Inflammatory macrophage treated with lipopolysaccharide for 4 hours (primary cell): Measurements from ENCODE around the gene COLEC11.
"Not testable (repeated sequence)": the region's sequence is repeated elsewhere in the genome, so short reads cannot be mapped to it uniquely, and the experiment has no call there.

Experiments
- DNase-seq: peaks from one replicate; pipeline ENCODE4 v3.0.0-alpha.2; 2020

COLEC11 gene

DNA sequence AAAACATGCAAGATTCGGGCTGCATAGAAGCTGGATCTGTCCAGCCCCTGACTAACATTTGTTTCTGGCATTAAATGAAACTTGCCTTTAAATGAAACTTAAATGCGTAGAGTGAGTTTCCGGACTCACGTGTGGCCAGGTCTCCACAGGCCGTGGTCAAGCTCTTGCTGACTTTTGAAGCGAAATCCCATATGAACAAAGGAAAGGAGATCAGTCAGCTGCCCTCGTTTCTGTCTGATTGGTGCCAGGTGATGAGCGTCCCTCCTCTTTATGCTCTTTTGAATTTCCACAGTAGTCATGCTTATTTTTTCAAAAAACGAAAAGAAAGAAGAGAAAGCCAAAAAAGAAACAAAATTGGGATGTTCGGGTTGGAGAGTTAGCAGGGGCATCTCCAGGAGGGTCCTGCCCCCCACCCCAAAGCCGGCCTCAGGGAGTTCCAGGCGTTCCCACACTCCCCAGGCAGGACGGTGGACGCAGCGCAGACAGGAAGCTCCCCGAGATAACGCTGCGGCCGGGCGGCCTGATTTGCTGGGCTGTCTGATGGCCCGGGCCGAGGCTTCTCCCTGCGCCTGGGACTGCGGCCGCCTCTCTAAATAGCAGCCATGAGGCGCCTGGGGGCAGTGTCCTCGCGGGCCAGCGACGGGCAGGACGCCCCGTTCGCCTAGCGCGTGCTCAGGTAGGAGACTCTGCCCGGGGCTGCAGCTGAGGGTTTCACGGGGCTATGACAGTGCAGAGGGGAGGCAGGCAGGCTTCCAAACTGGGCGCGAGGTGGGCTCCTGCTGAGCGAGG is at the start of gene COLEC11:
COLEC11 (plus strand) TSS at position 620 of the 789 bp plus-strand sequence. CDS start 9,229 bp downstream, outside the sequence.
- no peak for DNase-seq

DNA sequence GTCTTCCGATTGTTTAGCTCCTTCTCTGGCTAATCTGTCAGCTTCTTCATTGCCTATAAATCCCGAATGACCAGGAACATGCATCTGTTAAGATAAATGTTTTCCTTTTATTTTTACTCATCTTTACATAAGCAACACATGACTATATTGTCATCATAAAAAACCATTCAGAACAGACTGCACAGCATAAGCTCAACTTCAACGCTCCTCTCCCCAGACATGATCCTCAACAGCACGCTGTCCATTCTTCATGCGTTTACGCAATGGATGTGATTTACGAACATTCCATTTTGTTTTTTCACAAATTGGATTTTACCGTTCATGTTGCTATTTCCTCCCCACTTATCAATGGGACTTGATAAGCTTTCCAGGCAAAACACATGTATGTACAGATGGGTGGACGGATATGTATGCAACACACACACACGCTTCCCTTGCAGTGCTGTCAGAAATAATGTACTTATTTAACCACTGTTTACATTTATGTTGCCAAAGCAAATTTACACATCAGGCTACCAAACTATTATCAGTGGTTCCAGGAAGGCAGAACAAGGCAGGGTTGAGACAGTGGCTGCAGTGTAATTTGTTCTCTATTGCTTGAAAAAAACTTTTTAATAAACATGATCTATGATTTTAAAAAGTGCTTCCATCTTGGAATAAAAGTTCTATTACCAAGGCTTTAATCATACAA is 49.0 kb upstream of the COLEC11 start:
- no peak for DNase-seq

DNA sequence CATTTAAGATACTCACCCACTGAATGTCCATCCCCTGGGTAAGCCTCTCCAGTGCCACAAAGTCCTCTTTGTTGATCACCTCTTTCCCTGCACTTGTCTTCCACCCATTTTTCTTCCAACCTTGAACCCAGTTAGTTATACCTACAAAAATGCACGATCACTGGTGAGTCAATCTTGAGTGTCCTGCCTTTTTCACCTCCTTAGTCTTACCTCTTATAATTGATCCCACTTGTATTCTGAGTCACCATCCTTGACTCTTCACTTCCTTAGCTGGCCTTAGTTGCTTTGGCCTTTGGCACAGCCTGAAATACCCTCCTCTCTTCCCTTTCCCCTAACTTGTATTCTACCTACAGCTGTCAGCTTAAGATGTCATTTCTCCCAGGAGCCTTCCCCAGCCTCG is 47.0 kb upstream of the COLEC11 start:
- DNase-seq: no peak

DNA sequence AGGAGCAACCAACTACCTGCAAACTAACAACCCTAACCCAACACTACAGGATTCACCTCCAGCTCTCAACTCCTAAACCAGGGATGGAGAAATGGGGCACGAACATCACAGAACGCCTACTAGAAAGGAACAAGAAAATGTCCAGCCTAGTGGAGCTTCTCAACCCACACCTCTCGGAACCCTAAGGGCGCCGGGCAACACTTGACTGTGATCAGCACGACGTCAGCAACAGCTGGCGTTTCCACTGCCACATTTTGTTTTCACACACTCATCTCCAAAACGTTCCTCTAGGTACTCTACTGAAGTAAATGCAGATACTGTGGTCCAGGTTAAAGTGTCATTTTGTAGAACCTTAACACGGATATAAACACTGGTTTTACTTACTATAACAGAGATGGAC is 41.0 kb upstream of the COLEC11 start:
- DNase-seq: no peak

DNA sequence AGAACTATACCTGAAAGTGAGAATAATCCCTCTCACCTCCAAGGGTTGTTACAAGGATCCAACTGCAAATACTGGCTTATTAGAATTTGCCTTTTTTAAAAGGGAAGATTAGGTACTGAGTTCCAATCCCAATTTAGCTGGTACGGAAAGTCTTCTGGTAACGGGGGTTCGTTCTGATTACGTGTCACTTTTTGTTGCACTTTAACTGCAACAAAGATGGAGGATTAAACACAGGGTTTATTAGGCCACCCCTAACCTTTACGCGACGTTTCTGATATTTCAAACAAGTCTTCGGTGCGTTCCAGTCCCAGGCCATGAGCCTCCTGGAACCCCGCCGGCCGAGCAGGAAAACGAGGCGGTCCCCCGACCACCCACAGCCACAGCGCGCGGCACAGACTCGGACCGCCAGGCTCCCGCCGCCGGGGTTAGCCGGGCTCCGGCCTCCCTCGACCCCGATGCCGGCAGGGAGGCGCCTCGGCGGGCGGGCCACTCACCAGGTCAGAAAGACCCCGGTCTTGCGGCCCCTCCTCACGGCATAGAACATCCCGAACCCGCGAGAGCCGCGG is 37.2 kb upstream of the COLEC11 start:
- peak; percentile 14 for DNase-seq

DNA sequence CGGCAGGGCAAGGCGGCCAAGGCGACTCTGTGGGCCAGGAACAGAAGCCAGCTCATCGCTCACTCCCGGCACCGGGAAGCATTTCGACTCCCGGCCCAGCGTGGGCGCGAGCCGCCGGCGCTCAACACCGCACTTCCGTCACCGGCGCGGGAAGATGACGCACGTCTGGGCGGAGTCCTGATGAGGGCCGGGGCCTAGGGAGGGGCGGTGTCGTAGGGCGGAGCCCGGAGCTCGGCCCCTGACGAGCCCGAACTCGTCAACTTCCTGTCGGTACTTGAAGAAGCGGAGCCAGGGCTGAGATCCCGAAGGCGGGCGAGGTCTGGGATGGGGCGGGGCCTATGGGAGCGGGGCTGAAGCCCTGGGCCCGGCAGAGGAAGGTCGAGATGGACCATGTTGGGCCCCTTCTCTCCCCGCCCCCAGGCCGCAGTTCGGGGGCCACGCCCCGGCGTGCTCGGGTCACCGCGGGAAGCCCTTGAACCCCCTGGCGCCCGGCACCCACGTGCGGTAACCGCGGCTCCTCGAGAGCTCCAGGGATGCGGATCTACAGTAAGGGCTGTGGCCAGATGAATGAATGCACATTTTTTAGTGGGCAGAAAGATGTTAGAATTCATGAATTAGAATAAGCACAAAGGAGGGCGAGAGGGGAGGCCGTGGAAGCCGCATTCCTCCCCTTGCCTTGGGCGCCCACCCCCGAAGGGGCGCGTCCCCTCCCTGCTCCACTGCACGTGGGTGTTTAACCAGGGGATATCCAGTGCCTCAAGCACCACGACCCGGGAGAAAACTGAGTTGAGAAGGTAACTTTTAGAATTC is 36.5 kb upstream of the COLEC11 start, which contains the start of gene RNASEH1:
RNASEH1 (minus strand) TSS at position 129 of the 810 bp plus-strand sequence; CDS start at position 56, 73 bp downstream.
- peak; percentile 100 for DNase-seq

DNA sequence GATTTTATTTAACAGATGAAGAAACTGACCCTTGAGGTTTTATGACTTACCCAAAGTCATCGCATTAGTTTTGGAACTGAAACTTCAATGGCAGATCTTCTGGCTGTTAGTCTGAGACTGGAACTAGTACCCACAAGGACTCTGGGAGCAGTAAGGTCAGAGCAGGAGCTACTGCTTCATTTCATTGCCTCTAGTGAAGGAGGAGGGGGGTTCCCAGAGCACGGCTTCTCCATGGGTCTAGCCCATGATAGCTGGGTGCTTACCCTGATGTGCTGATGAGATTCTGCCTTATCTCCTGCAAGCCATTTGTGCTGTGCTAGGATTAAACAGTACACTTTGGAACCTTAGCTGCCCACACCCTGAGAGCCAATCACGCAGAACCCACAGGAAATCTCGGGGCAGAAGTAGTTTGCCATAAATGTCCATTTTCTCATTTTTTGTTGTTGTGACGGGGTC is 31.4 kb upstream of the COLEC11 start:
- DNase-seq: no peak

DNA sequence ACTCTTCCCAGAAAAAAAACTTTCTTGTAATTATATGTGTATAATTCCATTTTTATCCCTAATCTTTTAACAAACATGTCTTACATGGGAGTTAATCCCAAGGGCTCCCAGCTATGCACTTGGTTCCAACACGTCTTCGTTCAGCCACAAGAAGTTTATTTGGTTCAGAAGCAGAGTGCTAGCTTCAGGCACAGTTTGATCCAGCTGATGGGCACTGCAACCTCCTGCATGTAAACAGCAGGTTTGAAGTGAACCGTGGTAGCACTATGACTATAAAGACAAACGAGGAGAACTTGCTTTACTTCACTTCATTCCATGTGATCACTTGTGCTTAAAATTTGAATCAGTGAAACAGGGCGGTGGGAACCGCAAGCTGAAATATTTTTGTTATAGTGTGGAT is 29.8 kb upstream of the COLEC11 start:
- DNase-seq: no peak

DNA sequence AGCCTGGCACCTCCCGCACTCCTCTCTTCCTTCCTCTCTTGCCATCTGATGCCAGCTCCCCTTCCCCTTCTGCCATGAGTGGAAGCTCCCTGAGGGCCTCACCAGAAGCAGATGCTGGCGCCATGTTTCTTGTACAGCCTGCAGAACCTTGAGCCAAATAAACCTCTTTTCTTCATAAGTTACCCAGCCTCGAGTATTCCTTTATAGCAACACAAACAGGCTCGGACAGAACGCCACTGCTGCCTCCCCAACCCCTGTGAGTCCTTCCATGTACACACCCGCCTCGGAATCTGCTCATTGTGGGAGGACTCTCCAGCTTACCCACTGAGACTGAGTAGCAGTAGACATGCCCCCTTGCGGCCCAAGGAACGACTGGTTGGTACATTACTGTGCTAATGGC is 28.1 kb upstream of the COLEC11 start:
- no peak for DNase-seq

DNA sequence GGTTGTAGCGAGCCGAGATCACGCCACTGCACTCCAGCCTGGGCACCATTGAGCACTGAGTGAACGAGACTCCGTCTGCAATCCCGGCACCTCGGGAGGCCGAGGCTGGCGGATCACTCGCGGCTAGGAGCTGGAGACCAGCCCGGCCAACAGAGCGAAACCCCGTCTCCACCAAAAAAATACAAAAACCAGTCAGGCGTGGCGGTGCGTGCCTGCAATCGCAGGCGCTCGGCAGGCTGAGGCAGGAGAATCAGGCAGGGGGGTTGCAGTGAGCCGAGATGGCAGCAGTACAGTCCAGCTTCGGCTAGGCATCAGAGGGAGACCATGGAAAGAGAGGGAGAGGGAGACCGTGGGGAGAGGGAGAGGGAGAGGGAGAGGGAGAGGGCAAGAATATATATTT is 25.3 kb upstream of the COLEC11 start:
- DNase-seq: not testable (repeated sequence)

DNA sequence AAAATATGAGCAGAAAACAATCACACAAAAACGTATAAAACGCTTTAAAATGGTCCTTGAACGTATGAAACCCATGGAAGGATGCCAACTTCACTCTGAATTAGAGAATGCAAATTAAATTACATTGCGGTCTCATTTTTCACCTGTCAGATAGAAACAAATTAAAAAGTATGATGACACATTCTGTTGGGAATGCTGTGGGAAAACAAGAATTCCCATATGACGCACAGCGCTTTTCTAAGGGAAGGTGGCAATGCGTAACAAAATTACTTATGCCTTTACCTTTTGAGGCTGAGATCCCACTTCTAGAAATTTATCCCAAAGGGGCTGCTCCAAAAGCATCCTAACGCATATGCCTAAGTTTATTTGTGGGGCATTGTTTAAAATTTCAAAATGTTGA is 23.6 kb upstream of the COLEC11 start:
- DNase-seq: no peak

DNA sequence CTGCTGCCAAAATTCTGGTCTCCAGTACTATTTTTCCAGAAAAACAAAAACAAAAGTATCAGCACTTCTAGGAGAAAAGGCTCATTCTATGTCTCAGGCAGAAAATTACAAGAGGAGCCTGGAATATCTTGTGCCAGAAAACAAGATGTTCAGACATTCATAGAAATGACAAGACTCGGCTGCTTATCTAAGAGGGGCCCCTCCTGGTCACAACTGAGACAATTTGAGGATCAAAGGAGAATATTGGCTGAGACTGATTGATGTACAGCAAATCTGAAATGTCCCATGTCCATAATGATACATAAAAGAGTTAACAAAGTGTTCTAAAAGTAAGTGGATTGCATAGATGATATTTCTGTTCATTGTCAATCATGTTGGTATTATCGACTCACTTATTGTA is 22.3 kb upstream of the COLEC11 start:
- DNase-seq: no peak

DNA sequence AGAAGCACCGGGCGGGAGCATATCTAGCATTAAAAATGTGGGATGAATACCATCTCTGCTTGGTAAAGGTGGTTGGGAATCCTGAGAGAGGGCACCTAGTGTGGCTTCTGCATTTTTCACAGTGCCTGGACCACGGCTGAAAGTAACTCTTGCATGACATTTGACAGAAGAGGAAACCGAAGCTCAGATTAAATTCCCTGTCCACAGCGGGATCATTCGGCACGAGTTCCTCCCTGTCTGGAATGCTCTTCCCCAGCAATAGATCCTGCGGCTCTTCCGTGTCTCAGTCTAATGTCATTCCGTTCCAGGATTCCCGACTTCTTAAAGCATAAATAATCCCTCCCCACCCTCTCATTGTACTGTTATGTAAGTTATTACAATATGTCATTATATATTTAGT is 20.8 kb upstream of the COLEC11 start:
- DNase-seq: no peak

DNA sequence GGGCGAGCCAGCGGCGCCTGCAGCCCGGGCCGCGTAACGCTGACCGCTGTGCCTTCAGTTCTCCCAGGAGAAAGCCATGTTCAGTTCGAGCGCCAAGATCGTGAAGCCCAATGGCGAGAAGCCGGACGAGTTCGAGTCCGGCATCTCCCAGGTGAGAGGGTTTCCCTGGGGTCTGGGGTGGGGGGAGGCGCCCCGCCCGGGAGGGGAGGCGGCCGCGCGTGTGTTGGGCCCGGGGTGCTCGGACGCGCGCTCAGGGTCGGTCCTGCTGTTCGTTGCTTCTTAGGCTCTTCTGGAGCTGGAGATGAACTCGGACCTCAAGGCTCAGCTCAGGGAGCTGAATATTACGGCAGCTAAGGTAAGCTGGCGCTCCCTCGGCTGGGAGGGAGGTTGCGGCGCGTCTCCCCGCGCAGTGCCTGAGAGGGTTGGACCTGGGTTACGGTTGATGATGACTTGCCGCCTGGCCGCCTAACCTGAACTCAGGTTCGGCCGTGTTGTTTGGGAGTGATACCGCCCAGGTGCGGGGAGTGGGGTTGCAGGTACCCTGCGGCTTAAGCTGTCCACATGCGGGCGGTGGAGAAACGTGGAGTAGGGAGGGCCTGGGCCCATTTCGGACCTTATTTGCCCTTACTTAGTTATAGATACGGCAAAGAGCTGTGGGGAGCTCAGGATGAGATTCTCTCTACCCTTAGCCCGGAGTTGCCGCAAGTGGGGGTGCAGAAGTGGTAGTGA is 19.2 kb upstream of the COLEC11 start:
- peak; percentile 10 for DNase-seq

DNA sequence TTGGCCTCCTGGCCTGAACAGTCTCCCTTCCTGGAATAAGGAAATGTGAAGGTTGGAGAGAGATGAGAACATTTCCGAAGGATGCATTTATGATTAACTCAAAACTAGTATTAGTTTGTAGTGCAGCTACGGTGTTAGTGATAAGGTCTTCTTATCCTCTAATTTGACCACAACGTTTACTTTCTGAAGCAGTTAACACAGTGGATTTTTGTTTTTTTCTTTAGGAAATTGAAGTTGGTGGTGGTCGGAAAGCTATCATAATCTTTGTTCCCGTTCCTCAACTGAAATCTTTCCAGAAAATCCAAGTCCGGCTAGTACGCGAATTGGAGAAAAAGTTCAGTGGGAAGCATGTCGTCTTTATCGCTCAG is 18.7 kb upstream of the COLEC11 start:
- not testable (repeated sequence) for DNase-seq

DNA sequence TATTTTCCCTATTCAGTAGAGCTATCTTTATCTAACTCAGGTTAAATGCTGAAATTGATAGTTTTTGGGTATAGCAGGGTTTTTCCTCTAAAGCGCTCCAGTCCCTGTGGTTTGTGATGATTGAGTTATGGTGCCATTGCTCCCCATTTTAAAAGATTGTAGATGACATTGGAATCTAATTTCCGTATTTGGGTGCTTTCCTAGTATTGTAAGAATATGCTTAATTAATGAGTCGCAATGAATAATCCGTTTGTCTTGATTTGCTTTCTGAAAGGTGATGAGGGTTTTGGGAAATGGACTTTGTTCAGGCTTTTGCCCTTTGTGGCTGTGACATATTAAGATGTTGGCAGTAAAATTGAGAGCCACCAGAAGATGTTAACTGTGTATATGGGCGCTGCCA is 15.9 kb upstream of the COLEC11 start:
- DNase-seq: no peak

DNA sequence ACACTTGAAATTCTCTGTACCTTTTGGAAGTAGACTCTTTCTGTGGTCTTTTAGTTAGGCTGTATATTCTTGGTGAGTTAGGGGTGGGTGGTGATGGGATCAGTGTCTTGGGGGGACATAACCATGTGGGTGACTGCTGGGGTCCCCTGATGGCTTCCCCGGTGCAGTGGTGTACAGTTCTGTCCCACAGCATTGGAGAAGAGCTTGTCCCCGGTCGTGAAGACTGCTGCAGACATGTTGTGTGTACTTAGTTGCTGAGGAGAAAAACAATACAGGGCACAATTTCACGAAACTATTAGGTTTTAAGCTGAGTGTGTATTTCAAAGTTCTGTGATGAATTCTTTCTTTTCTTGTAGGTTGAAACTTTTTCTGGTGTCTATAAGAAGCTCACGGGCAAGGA is 14.5 kb upstream of the COLEC11 start:
- DNase-seq: no peak

DNA sequence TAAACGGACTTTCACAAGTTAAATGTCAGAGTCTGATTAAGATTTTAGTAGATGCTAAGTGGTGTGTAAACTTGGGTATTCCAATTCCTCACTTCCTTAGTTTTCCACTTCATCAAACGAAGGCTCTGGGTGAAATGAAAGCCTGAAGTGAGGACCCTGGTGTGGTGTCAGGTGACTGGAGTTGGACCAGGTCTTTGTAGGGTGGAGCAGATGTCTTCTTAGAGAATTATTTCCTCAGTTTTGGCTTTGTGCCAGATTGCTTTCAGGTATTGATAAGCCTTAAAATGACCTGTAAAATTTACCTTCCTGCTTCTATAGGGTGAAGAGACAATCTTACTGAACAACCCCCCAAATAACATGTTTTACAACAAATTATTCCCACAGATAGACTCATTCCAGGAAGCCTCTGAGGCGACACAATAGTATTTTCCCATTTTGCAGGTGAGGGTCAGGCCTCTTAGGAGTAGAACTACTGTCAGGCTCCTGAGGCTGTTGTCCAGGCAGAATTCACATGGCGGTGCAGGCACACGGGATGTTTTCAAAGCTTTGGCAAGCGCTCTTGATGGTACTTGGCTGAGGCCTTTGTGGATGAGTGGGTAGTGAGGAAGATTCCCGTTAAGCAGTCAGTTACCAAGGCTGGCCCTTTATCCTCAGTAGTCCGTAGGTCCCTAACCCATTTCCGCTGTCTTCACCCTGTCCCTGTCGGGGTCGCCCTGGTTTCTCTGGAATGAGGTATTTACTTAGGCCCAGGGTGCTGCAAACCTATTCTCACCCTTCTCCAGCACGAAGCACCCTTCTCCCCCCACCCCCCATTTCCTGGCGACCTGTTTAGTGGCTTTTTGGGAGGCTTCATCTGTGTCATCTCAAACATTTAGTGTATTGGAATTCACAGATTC is 13.3 kb upstream of the COLEC11 start:
- DNase-seq: no peak

DNA sequence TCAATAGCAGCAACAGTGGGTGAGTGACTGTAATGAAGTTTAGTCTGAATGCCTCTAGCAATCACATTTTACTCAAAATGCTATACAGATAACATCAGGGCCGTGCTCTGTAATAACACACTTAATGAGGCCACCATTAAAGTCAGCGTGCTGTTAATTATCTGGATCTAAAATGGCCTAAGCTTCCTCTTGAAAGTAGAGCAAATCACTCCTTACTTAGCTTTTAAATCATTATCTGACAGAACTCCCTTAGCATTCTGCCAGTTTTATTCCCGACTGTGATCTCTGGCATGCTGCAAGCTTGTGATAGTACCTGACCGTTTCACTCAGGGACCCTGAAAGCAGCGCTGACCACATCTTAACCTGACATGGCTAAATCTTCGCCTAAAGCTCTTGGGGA is 10.8 kb upstream of the COLEC11 start:
- no peak for DNase-seq

DNA sequence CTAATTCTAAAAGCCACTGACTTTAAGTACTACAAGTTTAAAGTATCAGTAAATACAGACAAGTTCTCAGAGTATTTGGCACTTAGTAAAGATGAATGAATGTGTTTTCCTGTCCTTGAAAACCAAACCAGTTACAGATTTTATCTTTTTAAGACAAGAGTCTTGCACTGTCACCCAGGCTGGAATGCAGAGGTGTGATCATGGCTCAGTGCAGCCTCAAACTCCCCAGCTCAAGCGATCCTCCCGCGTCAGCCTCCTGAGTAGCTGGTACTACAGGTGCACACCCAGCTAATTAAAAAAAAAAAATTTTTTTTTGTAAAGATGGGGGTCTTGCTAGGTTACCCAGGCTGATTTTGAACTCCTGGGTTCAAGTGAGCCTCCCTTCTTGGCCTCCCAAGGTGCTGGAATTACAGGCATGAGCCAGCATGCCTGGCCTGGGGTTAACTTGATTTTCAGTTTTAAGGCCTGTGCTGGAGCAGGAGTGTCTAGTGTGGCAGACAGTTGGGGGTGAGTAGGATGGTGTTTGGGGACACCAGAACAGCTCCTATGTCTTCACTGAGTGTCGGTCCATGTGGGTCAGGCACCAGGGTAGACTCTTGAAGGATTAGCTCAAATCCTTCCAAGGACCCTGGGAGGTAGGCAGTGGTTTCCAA is 10.2 kb upstream of the COLEC11 start:
- DNase-seq: no peak
